SU-DHL-6 (cell line): ENCODE measurements around the gene RASSF5.

Experiments used
- EZH2phosphoT487 ChIP-seq: fragments of 200-600 bp; sonication (generic), shearing (Covaris generic); conservative IDR thresholded peaks from 2 replicates; pipeline ENCODE4 v1.6.1; 2018; ENCODE audit warnings: mild to moderate bottlenecking, antibody characterized with exemption, low read length, moderate library complexity, mixed read lengths
- TF ChIP-seq, protein P1 (sequence below): fragments of 200-600 bp; sonication (generic); IDR thresholded peaks from one replicate; pipeline ENCODE4 v1.5.1; 2017; ENCODE audit warnings: antibody characterized with exemption, mild to moderate bottlenecking, low read length, moderate library complexity; ENCODE audit not compliant: insufficient read depth, poor library complexity, severe bottlenecking

DNA sequence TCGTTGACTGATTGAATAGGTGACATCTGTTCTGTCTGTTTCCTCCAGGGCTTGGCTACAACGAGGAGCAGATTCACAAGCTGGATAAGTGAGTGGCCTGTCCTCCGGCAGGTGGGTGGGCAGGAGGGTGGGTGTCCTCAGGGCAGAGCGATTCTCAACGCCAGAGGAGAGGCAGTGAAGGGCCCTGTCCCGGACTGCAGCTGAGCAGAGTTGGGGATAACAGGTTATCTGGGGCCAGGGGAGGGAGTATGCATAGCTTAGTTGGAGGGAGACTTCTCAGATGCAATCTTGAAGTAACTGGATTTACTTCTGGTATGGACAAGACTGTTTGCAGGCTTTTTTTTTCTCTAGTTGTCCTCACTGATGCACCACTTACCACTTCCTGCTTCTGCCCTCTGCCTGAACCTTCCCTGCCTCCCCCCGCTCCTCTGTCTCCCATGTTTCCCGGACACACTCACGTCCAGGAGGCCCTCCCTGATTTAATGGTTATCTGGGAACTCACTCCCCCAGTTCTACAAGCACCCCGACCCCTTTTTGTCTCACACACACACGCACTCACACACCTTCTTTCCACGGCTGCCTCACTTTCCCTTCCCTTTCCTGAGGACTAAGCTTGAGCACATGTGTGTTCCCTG lies 16.4 kb upstream of the RASSF5 start:
- TF ChIP-seq, protein P1, sequence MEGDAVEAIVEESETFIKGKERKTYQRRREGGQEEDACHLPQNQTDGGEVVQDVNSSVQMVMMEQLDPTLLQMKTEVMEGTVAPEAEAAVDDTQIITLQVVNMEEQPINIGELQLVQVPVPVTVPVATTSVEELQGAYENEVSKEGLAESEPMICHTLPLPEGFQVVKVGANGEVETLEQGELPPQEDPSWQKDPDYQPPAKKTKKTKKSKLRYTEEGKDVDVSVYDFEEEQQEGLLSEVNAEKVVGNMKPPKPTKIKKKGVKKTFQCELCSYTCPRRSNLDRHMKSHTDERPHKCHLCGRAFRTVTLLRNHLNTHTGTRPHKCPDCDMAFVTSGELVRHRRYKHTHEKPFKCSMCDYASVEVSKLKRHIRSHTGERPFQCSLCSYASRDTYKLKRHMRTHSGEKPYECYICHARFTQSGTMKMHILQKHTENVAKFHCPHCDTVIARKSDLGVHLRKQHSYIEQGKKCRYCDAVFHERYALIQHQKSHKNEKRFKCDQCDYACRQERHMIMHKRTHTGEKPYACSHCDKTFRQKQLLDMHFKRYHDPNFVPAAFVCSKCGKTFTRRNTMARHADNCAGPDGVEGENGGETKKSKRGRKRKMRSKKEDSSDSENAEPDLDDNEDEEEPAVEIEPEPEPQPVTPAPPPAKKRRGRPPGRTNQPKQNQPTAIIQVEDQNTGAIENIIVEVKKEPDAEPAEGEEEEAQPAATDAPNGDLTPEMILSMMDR: no peak
- no peak for TF ChIP-seq EZH2phosphoT487
